GM12891 (cell line): Measurements from ENCODE around the gene LINS1.

Source experiments
- PAX5 ChIP-seq: IDR thresholded peaks from 2 replicates; pipeline ENCODE4 v1.6.1; 2011; ENCODE audit warnings: low read length, moderate library complexity, mild to moderate bottlenecking; ENCODE audit not compliant: insufficient read depth, severe bottlenecking
- POLR2A ChIP-seq: IDR thresholded peaks from 2 replicates; pipeline ENCODE4 v1.6.1; 2011; ENCODE audit warnings: low read depth, low read length, control low read depth
- POLR2AphosphoS5 ChIP-seq: IDR thresholded peaks from 2 replicates; pipeline ENCODE4 v1.6.1; 2011; ENCODE audit warnings: low read depth, low read length, control low read depth
- SPI1 ChIP-seq: IDR thresholded peaks from 2 replicates; pipeline ENCODE4 v1.6.1; 2011; ENCODE audit warnings: low read depth, low read length, control low read depth
- TAF1 ChIP-seq: IDR thresholded peaks from 2 replicates; pipeline ENCODE4 v1.6.1; 2011; ENCODE audit warnings: low read depth, low read length, control low read depth

DNA sequence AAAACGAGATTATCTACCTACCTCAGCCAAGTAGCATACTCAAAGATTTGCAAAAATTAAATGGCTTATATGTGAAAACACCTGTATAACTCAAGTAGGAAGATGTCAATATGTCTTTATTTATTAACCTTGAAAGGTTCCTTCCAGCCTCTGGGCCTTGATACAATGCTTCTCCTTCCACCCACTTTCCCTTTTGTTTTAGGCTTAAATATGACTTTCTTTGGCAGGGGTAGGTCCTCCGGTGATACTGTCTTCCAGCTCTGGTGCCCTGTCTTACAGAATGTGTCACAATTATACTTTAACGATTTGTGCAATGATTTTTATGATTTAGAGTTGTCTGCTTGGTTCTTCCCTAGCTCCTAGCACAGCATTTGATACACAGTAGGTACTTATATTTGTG, 4.1 kb downstream of the LINS1 start:
- TF ChIP-seq POLR2AphosphoS5 = no peak
- TF ChIP-seq POLR2A = no peak
- TF ChIP-seq TAF1 = no peak
- no peak for TF ChIP-seq PAX5
- TF ChIP-seq SPI1 = no peak
